A673 (cell line): ENCODE results near the gene KCNJ5.

ENCODE experiments used
- EZH2 ChIP-seq: fragments of 200-600 bp; sonication (generic); IDR thresholded peaks from 2 replicates; pipeline ENCODE4 v1.6.1; 2017; ENCODE audit warnings: borderline replicate concordance, low read depth, mild to moderate bottlenecking, mixed read lengths, antibody characterized with exemption, low read length; ENCODE audit not compliant: poor library complexity, severe bottlenecking
- TF ChIP-seq, protein P1 (sequence below): fragments of 300-800, 200-600 bp; sonication (generic); conservative IDR thresholded peaks from 2 replicates; pipeline ENCODE4 v1.5.1; 2017; ENCODE audit warnings: low read depth, mild to moderate bottlenecking, antibody characterized with exemption, low read length, moderate library complexity, mixed read lengths

DNA sequence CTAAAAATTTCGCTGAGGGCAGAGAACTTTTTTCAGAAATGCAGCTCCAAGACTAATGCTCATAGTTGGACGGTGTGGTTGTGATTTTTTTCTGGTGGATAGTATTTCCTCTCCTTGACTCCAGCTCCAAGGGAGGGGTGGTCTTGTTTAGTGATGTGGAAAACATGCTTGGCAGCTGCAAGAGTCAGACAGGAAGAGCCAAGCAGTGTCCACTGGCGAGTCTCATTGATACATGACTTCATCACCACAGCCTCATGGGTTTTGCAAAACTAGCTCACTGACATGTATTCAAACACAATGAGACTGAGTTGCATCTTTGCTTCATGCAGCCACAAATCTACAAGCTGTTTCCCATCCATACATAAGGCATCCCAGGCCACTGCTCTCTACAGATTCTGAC lies 16.7 kb upstream of the KCNJ5 start:
- TF ChIP-seq, protein P1, sequence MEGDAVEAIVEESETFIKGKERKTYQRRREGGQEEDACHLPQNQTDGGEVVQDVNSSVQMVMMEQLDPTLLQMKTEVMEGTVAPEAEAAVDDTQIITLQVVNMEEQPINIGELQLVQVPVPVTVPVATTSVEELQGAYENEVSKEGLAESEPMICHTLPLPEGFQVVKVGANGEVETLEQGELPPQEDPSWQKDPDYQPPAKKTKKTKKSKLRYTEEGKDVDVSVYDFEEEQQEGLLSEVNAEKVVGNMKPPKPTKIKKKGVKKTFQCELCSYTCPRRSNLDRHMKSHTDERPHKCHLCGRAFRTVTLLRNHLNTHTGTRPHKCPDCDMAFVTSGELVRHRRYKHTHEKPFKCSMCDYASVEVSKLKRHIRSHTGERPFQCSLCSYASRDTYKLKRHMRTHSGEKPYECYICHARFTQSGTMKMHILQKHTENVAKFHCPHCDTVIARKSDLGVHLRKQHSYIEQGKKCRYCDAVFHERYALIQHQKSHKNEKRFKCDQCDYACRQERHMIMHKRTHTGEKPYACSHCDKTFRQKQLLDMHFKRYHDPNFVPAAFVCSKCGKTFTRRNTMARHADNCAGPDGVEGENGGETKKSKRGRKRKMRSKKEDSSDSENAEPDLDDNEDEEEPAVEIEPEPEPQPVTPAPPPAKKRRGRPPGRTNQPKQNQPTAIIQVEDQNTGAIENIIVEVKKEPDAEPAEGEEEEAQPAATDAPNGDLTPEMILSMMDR, result no peak
- no peak for TF ChIP-seq EZH2
